Measurements from ENCODE around the gene CTRB2.
"Not testable (repeated sequence)": the region's sequence is repeated elsewhere in the genome, so short reads cannot be mapped to it uniquely, and the experiment has no call there.

CTRB2 gene

DNA sequence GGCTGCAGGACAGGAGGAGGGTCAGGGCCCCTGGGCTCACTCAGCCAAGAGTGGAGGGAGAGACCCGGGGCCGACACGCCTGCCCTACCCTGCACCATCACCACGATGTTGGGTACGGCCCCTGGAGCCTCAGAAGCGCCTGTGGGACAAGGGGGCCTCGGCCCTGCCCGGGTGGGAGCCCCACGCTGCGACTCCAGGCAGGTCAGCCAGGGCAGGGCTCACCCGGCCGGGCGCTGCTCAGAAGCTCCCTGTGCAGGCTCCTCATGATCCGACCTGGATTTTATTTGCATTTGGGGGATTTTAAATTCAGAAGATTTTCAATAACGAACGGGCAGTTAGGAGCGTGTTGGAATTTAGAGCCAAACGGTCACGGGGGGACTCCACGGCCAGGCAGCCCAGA, 2.1 kb downstream of the CTRB2 start:
- DNase-seq (ENCODE audit: low spot score) = not testable (repeated sequence)

DNA sequence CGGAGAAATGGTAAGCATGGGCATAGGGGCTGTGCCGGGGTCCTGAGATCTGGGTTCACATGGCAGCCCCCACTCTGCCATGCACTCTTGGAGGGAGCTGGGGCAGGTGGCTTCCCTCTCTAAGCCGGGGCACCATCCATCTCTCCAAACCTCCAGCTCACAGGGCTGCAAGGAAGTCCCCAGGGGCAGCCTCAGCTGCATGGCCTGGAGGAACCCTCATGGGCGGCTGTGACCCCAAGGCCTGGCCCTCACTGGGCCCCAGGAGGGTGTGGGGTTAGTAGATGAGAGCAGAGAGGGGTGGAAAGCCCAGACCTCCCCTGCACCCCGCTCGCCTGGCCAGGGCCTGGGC, 2.6 kb downstream of the CTRB2 start:
- no peak for DNase-seq (ENCODE audit: low spot score)

DNA sequence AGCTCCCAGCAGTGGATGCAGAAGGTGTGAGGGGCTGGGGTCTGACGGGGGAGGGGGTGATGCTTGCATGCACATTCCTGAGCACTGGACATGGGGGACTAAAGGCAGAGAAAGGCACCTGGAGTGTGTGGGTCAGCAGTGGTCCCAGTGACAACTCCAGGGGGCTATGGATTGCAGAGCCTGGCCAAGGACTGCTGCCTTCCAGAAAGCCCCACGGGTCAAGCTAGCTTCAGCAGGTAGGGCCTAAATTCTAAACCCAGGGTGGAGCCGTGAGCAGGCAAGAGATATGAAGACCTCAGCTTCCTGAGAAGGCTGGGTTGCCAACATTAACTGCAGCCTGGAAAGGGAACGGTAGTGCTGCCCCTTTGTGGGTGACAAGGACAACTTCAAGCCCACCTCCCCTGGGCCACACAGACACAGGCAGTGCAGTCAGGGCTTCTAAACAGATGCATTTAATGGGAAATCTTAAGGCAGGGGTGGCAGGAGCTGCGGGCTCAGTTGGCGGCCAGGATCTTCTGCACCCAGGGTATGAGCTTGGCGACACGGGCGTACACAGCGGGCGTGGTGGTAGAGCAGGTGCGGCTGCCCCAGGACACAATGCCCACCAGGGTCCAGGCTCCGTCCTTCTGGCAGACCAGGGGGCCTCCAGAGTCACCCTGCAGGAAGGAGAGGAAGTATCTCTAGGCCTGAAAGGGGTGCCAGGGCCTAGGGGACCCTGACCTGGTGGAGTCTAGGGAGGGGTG, 3.1 kb downstream of the CTRB2 start:
- DNase-seq (ENCODE audit: low spot score) = no peak

- DNase-seq (ENCODE audit: low spot score) = no peak
Observed at GRCh38 chr16:75203096-75203495, 3.9 kb downstream of the CTRB2 start.

DNA sequence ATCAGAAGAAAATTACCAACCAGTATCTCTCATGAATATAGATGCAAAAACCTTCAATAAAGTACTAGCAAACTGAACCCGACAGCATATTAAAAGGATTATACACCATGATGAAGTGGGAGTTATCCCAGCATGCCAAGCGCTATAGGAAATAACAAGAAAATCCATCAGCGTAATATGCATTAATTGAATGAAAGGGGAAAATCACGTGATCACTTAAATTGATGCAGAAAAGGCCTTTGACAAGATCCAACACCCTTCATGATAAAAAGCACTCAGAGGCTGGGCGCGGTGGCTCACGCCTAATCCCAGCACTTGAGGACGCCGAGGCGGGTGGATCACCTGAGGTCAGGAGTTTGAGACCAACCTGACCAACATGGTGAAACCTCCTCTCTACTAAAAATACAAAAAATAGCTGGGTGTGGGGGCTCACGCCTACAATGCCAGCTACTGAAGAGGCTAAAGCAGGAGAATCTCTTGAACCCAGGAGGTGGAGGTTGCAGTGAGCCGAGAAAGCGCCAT, 4.8 kb downstream of the CTRB2 start:
- no peak for DNase-seq (ENCODE audit: low spot score)

- no peak for DNase-seq (ENCODE audit: low spot score)
Observed at GRCh38 chr16:75198135-75198600, 8.8 kb downstream of the CTRB2 start.

DNA sequence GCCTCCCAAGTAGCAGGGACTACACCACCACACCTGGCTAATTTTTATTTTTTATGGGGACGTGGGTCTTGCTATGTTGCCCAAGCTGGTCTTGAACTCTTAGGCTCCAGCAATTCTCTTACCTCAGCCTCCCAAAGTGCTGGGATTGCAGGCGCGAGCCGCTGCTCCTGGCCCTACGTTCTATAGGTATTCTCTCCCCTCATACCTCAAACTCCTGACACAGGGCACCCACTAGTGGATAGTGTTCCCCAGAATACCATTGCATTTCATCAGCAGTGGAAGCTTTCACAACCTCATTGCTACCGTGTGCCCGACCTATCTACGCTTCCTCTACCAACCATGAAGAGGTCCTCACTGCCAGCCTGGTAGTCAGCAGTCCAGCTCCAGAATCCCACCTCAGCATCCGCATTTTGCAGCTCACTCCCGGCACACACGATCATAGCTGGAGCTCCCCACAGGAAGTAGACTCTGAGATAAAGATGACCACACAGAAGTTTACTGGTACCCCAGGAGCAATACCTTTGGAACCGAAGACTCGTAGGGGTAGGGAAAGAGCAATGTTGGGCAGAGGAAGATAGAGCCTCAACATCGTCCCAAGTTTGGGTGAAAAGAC, 9.3 kb downstream of the CTRB2 start:
- no peak for DNase-seq (ENCODE audit: low spot score)

GRCh38 chr16:75196836-75197235, 10.1 kb downstream of the CTRB2 start:
- DNase-seq (ENCODE audit: low spot score) = no peak

GRCh38 chr16:75195811-75196790, 10.9 kb downstream of the CTRB2 start:
- DNase-seq (ENCODE audit: low spot score) = no peak

- DNase-seq (ENCODE audit: low spot score) = no peak
Observed at GRCh38 chr16:75193730-75194444, 13.1 kb downstream of the CTRB2 start.

- no peak for DNase-seq (ENCODE audit: low spot score)
Observed at GRCh38 chr16:75193265-75193650, 13.7 kb downstream of the CTRB2 start.

GRCh38 chr16:75192606-75193264, 14.2 kb downstream of the CTRB2 start:
- DNase-seq (ENCODE audit: low spot score) = peak; percentile 14

DNA sequence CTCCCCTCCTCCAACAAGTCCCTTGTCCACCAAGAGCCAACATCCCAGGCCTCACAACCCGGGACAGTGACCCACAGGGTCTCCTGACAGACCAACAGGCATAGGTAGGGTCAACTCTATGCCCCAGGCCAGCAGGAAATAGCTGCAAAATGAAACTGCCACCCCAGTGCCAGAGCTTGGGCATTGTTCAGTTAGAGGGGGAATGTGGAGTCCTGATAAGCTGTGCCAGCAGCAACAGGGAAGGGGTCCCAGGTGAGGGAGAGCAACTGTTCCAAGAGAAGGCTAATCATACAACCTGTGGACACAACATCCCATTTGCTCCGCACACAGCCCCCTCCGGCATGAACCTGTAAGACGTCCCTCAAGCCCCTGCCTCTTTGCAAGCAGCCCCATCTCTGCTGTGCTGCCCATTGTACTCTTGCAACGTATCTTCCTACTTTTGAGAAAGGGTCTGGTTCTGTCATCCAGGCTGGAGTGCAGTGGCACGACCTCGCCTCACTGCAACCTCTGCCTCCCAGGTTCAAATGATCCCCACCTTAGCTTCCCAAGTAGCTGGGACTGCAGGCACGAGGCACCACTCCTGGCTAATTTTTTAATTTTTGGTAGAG, 17.2 kb downstream of the CTRB2 start:
- no peak for DNase-seq (ENCODE audit: low spot score)

GRCh38 chr16:75188832-75189477, 18.0 kb downstream of the CTRB2 start:
- no peak for DNase-seq (ENCODE audit: low spot score)

- no peak for DNase-seq (ENCODE audit: low spot score)
Observed at GRCh38 chr16:75181630-75182029, 25.3 kb downstream of the CTRB2 start.

GRCh38 chr16:75179208-75179607, 27.8 kb downstream of the CTRB2 start:
- DNase-seq (ENCODE audit: low spot score) = no peak

DNA sequence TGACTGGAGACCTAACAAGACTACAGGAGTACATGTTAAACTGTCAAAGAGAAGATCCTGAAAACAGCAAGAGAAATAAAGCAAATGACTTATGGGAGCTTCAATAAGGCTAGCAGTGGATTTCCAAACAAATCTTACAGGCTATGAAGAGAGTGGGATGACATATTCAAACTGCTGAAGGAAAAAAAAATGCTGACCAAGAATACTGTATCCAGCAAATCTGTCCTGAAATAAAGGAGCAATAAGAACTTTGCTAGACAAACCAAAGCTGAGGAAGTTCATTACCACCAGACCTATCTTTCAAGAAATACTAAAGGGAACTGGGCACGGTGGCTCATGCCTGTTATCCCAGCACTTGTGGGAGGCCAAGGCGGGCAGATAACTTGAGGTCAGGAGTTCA, 30.0 kb downstream of the CTRB2 start:
- no peak for DNase-seq (ENCODE audit: low spot score)

DNA sequence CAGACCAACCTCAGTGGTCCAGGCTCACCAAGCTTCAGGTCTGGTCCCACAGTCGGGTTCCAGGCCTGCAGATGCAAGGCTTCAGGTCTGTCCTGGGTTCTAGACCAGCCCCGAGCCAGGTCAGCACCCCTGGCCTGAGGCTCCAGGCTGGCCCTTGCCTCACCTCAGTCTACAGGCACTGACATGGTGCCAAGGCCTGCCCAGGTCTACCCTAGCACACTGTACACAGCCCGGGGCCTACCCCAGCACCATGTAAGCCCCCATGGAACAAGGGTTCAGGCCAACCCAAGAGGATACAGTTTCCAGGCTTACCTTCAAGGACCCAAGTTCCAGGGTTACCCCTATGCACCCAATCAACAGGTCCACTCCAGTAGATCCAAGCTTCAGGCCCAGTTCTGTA, 31.9 kb downstream of the CTRB2 start:
- DNase-seq (ENCODE audit: low spot score) = no peak

DNA sequence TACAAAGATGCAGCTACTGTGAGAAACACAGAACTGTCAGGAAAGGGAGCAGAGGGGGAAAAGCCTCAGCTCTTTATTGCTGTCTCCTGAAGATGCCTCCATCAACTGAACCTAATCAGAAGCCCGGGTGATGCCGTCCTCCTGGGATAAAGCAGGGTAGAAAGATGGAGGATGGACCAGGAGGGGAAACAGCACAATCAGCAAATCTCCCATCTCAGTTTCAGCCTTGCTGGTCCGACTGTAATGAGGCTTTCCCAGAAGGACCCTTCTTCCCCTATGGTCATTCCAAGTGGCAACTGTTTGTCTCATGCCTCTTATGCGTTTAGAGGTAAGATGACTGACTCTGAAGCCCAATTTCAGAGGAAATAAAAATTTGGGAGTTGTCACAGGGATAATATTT, 34.4 kb downstream of the CTRB2 start:
- DNase-seq (ENCODE audit: low spot score) = no peak

- no peak for DNase-seq (ENCODE audit: low spot score)
Observed at GRCh38 chr16:75169899-75170405, 37.0 kb downstream of the CTRB2 start.

Data from kidney tubule cell (primary cell).